ENCODE results near the gene ADAMTS3. TPM values are rescaled to one million over a fixed set of nuclear protein-coding genes. Genes with fewer than 3 reads are reported as not detected.

The ADAMTS3 gene
- total RNA-seq, 2 donors from 2014 or later = 5.8 to 13.0 TPM

DNA sequence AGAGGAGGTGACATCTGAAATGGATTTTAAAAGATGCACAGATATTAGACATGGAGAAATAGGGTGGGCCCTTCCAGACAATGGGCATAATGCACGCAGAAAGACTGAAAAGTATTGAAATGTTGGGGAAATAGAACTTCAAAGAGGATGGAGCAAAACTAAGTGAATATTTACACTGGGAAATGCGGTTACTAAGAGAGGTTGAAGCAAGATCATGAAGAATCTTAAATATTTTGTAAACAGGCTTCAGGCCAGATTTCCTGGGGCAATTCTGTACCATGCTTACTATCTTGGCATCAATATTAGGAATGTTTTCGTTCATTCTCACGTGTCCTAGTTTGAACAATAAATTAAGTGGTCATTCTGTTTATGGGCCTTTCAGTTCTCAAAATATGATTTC is 216.3 kb downstream of the ADAMTS3 start:
- Mint-ChIP-seq H3K4me3 (no peak overlapping the region), H3K9me3 (no peaks in the 10 kb centered on the region), H3K27ac (no peak overlapping the region), H3K27me3 (ENCODE audit: insufficient read depth) (no peaks in the 10 kb centered on the region), H3K36me3 (ENCODE audit: low read depth) (no peaks in the 10 kb centered on the region), H3K4me1 (no peaks in the 10 kb centered on the region)
- Histone ChIP-seq H3K9ac (ENCODE audit: extremely low read depth, low read length, poor library complexity, severe bottlenecking) (no peak overlapping the region), H3K36me3 (ENCODE audit: control insufficient read depth, insufficient read depth, low read length) (no peaks in the 10 kb centered on the region), H3K27ac (ENCODE audit: low read depth, low read length) (no peak overlapping the region), H3K4me3 (ENCODE audit: low read length) (no peak overlapping the region), H3K27me3 (ENCODE audit: control insufficient read depth, insufficient read depth, low read length, poor library complexity, severe bottlenecking) (no peaks in the 10 kb centered on the region), H3K9me3 (ENCODE audit: control insufficient read depth, low read length) (no peaks in the 10 kb centered on the region), H3K4me1 (ENCODE audit: control insufficient read depth, insufficient read depth, low read length) (no peaks in the 10 kb centered on the region)
- DNase-seq = no peak
- 91 to 96% methylated on average over 2 to 4 of the region's 4 CpGs for WGBS, 2 experiments (ENCODE audit: insufficient coverage in 1 of 2, insufficient read length in 1 of 2)
- TF ChIP-seq, protein P1, sequence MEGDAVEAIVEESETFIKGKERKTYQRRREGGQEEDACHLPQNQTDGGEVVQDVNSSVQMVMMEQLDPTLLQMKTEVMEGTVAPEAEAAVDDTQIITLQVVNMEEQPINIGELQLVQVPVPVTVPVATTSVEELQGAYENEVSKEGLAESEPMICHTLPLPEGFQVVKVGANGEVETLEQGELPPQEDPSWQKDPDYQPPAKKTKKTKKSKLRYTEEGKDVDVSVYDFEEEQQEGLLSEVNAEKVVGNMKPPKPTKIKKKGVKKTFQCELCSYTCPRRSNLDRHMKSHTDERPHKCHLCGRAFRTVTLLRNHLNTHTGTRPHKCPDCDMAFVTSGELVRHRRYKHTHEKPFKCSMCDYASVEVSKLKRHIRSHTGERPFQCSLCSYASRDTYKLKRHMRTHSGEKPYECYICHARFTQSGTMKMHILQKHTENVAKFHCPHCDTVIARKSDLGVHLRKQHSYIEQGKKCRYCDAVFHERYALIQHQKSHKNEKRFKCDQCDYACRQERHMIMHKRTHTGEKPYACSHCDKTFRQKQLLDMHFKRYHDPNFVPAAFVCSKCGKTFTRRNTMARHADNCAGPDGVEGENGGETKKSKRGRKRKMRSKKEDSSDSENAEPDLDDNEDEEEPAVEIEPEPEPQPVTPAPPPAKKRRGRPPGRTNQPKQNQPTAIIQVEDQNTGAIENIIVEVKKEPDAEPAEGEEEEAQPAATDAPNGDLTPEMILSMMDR (conservative IDR thresholded peaks at IDR 0.05) = no peak

DNA sequence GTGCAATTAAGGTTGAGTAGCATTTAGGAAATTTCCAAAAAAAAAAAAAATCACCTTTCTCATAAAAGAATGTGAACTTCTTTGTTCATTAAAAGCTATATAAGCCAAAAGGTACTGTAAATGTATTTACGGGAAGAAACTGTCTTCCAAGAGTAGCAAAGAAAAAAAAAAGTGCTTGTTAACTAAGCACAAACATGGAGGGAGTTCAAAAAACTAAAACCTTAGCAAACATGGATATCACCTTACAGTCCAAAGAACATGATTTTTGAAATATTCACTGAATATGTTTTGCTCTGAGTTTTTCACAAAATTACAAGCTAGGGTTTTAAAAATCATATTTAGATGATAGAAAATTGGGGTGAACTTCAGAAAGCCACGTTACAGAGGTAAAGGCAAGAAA is 217.5 kb downstream of the ADAMTS3 start:
- H3K4me3 ChIP-seq (ENCODE audit: low read length) = no peak overlapping the region
- H3K27ac ChIP-seq (ENCODE audit: low read depth, low read length) = no peak overlapping the region
- no peaks in the 10 kb centered on the region for H3K9me3 ChIP-seq (ENCODE audit: control insufficient read depth, low read length)
- Mint-ChIP-seq H3K4me1 (no peaks in the 10 kb centered on the region), H3K4me3 (no peak overlapping the region), H3K27me3 (ENCODE audit: insufficient read depth) (no peaks in the 10 kb centered on the region), H3K36me3 (ENCODE audit: low read depth) (no peaks in the 10 kb centered on the region), H3K27ac (no peak overlapping the region), H3K9me3 (no peaks in the 10 kb centered on the region)
- 93% methylated on average over 2 of the region's 2 CpGs; no CpG with 5 or more reads in 1 of the 2 experiments for WGBS, 2 experiments (ENCODE audit: insufficient coverage in 1 of 2, insufficient read length in 1 of 2)
- no peak overlapping the region for H3K9ac ChIP-seq (ENCODE audit: extremely low read depth, low read length, poor library complexity, severe bottlenecking)
- no peaks in the 10 kb centered on the region for H3K36me3 ChIP-seq (ENCODE audit: control insufficient read depth, insufficient read depth, low read length)
- TF ChIP-seq, protein P1 (conservative IDR thresholded peaks at IDR 0.05) = no peak
- no peak for DNase-seq
- no peaks in the 10 kb centered on the region for H3K4me1 ChIP-seq (ENCODE audit: control insufficient read depth, insufficient read depth, low read length)
- no peaks in the 10 kb centered on the region for H3K27me3 ChIP-seq (ENCODE audit: control insufficient read depth, insufficient read depth, low read length, poor library complexity, severe bottlenecking)

DNA sequence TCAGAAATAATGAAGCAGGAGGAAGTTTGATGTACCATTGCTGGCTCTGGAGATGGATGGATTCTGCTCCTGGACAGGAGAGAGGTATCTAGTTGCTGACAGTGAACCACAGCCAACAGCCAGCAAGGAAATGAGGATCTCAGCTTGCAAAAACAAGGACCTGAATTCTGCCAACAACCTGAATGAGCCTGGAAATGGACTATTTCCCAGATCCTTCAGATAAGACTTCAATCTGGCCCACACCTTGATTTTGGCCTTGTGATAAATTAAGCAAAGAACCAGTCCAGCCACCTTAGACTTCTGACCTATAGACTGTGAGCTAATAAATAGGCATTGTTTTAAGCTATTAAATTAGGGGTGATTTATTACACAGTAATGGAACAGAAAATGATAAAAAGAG is 220.3 kb downstream of the ADAMTS3 start:
- H3K4me1 ChIP-seq (ENCODE audit: control insufficient read depth, insufficient read depth, low read length) = no peaks in the 10 kb centered on the region
- no peak overlapping the region for H3K9ac ChIP-seq (ENCODE audit: extremely low read depth, low read length, poor library complexity, severe bottlenecking)
- H3K4me3 ChIP-seq (ENCODE audit: low read length) = no peak overlapping the region
- no peak overlapping the region for H3K27ac Mint-ChIP-seq
- no peaks in the 10 kb centered on the region for H3K9me3 ChIP-seq (ENCODE audit: control insufficient read depth, low read length)
- H3K27me3 ChIP-seq (ENCODE audit: control insufficient read depth, insufficient read depth, low read length, poor library complexity, severe bottlenecking) = no peaks in the 10 kb centered on the region
- no peaks in the 10 kb centered on the region for H3K4me1 Mint-ChIP-seq
- H3K4me3 Mint-ChIP-seq = no peak overlapping the region
- TF ChIP-seq, protein P1 (conservative IDR thresholded peaks at IDR 0.05) = no peak
- DNase-seq = no peak
- H3K36me3 Mint-ChIP-seq (ENCODE audit: low read depth) = no peaks in the 10 kb centered on the region
- H3K36me3 ChIP-seq (ENCODE audit: control insufficient read depth, insufficient read depth, low read length) = no peaks in the 10 kb centered on the region
- no peaks in the 10 kb centered on the region for H3K9me3 Mint-ChIP-seq
- H3K27me3 Mint-ChIP-seq (ENCODE audit: insufficient read depth) = no peaks in the 10 kb centered on the region
- H3K27ac ChIP-seq (ENCODE audit: low read depth, low read length) = no peak overlapping the region
